ENCODE measurements around the gene VWA3A.

DNA sequence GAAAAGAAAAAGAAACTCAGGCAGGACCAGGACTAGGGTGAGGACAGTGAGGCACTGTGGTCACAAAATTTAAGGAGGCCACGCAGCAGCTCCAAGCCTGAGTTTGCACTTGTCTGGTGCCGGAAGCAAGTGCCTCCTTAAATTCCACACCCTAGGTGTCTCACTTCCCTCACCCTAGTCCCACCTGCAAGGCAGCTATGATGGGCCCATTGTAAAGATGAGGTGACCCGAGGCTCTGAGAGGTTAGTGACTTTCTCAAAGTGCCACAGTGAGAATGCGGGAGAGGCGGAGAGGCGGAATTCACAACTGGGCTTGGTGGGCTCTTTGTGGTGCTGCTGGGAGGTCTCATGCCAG, 92.3 kb downstream of the VWA3A start:
- no peak for TF ChIP-seq CEBPB (IDR thresholded peaks at IDR 0.05; ENCODE audit: low read depth, low read length)
- TF ChIP-seq POLR2A (IDR thresholded peaks at IDR 0.05; ENCODE audit: low read depth, low read length) = no peak
- TF ChIP-seq, protein P1, sequence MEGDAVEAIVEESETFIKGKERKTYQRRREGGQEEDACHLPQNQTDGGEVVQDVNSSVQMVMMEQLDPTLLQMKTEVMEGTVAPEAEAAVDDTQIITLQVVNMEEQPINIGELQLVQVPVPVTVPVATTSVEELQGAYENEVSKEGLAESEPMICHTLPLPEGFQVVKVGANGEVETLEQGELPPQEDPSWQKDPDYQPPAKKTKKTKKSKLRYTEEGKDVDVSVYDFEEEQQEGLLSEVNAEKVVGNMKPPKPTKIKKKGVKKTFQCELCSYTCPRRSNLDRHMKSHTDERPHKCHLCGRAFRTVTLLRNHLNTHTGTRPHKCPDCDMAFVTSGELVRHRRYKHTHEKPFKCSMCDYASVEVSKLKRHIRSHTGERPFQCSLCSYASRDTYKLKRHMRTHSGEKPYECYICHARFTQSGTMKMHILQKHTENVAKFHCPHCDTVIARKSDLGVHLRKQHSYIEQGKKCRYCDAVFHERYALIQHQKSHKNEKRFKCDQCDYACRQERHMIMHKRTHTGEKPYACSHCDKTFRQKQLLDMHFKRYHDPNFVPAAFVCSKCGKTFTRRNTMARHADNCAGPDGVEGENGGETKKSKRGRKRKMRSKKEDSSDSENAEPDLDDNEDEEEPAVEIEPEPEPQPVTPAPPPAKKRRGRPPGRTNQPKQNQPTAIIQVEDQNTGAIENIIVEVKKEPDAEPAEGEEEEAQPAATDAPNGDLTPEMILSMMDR (conservative IDR thresholded peaks at IDR 0.05; ENCODE audit: low read depth, low read length) = no peak

Data from IMR-90 (cell line).